HG02943 (cell line): ENCODE results near the gene MAP1LC3A.

Source experiments
- ATAC-seq: cut with Tn5 transposase; IDR thresholded peaks from one replicate; pipeline ENCODE4 v1.9.1; 2021; ENCODE audit warnings: mild to moderate bottlenecking, low read depth, moderate library complexity; ENCODE audit not compliant: unreplicated experiment

The MAP1LC3A gene

DNA sequence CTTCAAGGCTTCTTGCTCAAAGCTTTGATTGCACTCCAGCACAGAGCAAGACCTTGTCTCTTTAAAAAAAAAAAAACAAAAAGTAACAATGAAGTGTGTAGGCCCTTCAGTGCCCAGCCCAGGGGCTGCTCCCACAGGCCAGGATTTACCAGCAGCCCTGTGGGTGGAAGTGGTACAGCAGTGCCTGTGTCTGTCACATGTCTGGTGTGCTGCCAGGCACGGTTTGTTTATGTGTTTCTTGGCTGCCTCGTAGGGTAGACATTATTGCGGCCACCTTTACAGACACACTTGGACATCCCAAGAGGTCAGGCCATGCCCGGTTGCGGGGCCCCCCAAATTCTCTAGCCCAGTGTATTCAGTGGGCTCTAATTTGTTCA is 29.6 kb upstream of the MAP1LC3A start:
- ATAC-seq = no peak

DNA sequence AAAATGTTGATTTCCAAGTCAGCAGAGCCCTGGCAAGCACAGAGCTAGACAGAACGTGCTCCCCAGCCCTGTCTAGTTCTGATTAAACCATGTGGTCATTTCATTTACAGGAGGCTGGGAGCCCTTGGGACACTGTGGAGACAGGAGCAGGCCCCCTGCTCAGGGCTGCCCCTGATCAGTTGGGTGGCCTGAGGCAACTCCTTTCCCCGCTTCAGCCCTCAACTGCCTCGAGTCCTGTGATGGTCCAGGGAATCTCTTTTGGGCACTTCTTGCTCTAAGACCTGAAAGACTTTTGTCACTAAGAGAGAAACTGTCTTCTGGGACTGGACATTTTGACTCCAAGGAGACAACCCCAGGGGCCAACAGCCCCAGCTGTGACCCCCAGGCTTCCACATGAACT is 28.8 kb upstream of the MAP1LC3A start:
- no peak for ATAC-seq

GRCh38 chr20:34530342-34530741 is 28.2 kb upstream of the MAP1LC3A start:
- ATAC-seq = no peak

GRCh38 chr20:34531608-34532265 is 26.8 kb upstream of the MAP1LC3A start:
- no peak for ATAC-seq

DNA sequence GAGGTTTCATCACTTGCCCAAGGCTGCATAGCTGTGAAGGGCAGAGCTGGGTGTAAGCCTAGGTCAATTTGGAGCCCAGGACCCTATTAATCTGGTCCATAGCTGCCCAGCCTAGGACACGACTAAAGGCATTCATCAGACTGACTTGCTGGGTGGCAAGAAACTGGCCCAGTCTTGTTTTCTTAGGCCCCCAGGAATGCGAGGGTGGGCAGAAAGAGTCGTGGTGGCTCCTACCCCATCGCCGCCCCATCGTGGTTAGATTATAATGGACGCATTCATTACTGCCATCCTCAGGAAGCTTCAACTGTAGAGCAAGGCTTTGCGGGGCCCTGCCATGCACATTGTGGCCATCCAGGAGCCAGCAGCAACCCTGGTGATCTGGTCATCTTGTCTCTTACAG is 26.2 kb upstream of the MAP1LC3A start:
- ATAC-seq = no peak

GRCh38 chr20:34532756-34533155 is 25.8 kb upstream of the MAP1LC3A start:
- ATAC-seq = no peak

GRCh38 chr20:34534391-34535165 is 23.9 kb upstream of the MAP1LC3A start:
- no peak for ATAC-seq

GRCh38 chr20:34535301-34535840 is 23.1 kb upstream of the MAP1LC3A start:
- no peak for ATAC-seq

DNA sequence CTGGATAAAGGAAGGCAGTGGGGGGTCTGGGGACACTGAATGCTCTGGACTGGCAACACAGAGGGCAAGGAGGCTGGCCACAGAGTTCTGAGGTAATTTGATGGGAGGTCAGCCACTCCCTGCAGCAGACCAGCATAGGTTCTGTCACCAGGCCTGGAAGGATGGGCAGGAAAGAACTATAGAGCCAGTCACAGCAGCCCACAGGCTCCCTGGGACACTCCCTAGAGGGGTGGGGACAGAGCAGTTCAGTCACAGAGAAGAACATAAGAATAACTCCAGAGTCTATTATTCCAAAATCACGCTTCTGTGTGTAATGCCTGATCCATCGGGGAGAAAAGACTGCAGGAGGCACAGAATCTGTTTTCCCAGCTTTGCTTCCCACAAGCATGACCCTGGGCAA is 22.7 kb upstream of the MAP1LC3A start:
- ATAC-seq = no peak

- no peak for ATAC-seq
These were observed 21.6 kb upstream of the MAP1LC3A start for GRCh38 chr20:34536798-34537394.

GRCh38 chr20:34537651-34538050 is 20.9 kb upstream of the MAP1LC3A start:
- ATAC-seq = no peak

DNA sequence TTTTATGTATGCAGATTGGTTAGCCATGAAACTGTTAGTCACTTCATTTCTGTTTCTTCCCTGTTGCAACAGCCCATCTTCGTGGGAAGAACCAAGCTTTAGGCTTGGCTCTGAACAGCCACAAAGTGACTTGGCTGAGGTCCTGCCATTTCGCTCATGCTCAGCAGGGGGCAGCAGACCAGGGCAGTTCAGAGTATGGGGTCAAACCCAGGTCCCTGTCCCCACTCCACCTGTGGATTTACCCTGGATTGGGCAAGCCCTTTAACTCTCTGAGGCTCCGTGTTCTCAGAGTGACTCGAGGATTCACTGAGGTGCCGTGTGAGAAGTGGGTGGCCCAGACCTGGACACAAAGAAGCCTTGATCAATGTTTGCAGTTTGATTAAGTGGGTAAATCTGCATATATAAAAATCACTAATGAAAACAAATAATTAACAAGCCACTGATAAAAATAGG is 19.8 kb upstream of the MAP1LC3A start:
- ATAC-seq = no peak

DNA sequence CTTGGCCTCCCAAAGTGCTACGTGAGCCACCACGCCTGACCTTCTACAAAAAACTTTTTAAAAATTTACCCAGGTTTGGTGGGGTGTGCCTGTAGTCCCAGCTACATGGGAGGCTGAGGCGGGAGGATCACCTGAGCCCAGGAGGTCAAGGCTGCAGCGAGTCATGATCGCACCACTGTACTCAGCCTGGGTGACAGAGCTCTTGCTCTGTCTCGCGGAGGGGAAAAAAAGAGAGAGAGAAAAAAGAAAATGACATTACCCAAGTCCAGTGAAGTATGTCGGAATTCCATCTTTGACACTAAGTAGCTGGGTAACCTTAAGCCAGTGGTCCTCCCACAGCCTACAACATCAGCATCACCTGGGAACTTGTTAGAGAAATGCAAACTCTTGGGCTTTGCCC is 18.8 kb upstream of the MAP1LC3A start:
- ATAC-seq = no peak

GRCh38 chr20:34540596-34541263 is 17.8 kb upstream of the MAP1LC3A start:
- ATAC-seq = no peak

- ATAC-seq = no peak
These were observed 17.1 kb upstream of the MAP1LC3A start for GRCh38 chr20:34541264-34541901.

DNA sequence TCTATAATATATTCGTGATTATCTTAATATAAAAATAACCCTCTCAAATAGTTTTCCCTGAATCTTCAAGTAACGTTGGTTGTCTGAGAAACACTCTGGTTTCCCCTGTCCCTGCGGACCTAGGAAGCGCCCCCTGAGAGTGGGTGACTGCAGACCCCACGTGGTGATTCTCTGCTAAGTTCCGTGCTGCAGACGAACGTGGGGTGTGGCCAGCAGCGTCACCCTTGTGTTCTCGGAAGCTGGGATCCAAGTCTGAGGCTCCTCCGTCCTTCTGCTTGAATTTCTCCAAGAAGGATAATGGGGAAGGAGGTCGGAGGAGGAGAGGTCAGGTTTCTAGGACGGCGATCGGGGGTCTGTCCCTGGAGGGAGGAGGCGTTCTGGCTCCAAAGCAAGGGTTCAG is 16.6 kb upstream of the MAP1LC3A start:
- ATAC-seq = no peak

DNA sequence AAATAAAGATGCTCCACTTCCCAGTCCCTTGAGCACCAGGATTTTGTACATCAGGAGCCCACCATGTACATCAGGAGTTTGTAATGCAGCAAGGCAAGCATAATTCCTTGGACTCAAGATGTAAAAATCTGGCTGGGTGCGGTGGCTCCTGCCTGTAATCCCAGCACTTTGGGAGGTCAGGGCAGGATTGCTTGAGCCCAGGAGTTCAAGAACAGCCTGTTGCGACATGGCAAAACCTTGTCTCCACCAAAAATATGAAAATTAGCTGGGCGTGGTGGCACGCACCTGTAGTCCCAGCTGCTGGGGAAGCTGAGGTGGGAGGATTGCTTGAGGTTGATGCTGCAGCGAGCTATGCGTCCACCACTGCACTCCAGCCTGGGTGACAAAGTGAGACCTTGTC is 16.1 kb upstream of the MAP1LC3A start:
- ATAC-seq = no peak

- no peak for ATAC-seq
These were observed 15.0 kb upstream of the MAP1LC3A start for GRCh38 chr20:34543463-34544056.

GRCh38 chr20:34544109-34544796 is 14.3 kb upstream of the MAP1LC3A start:
- ATAC-seq = no peak
